Erythroblast (primary cell): ENCODE results near the gene AUTS2.

Source experiments
- DNase-seq, 2 experiments: peaks; one replicate each; lab custom pipeline; 2025; lab: John Stamatoyannopoulos, UW
- GATA1 ChIP-seq: IDR thresholded peaks from 2 replicates; pipeline ENCODE4 v1.6.1; 2011; ENCODE audit warnings: low read depth, mild to moderate bottlenecking, control low read depth, low read length, moderate library complexity
- POLR2A ChIP-seq: IDR thresholded peaks from 2 replicates; pipeline ENCODE4 v1.6.1; 2011; ENCODE audit warnings: mild to moderate bottlenecking, low read length

Gene AUTS2

GRCh38 chr7:70032649-70033048, 434.4 kb downstream of the AUTS2 start:
- TF ChIP-seq GATA1: no peak
- TF ChIP-seq POLR2A: no peak

GRCh38 chr7:70033226-70033625, 435.0 kb downstream of the AUTS2 start:
- no peak for DNase-seq
- TF ChIP-seq GATA1 (no peak), POLR2A (no peak)

More at GRCh38 chr7:70032649-70033048, 434.4 kb downstream of the AUTS2 start:
- DNase-seq: no peak

- TF ChIP-seq GATA1 (no peak), POLR2A (no peak)
- DNase-seq: no peak
Measured at GRCh38 chr7:70034999-70035398, 436.7 kb downstream of the AUTS2 start.

DNA sequence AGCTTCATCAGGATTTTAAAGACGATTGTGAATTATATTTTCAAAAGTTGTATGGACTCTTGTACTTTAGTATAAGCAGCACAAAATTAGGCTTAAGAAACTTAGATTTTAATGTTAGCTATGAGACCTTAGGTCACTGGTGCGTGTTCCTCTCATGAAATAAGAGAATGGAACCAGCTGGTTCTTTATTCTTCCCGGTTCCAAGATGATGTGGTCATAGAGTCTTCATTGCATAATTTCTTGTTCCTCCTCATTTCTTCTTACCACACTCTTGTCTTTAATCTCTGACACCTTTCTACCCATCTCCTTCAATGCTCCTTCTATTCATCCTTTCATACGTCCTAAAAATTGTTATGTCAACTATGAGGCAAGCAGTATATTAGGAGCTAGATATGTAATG, 437.2 kb downstream of the AUTS2 start:
- DNase-seq: no peak
- TF ChIP-seq GATA1 (no peak), POLR2A (no peak)

DNA sequence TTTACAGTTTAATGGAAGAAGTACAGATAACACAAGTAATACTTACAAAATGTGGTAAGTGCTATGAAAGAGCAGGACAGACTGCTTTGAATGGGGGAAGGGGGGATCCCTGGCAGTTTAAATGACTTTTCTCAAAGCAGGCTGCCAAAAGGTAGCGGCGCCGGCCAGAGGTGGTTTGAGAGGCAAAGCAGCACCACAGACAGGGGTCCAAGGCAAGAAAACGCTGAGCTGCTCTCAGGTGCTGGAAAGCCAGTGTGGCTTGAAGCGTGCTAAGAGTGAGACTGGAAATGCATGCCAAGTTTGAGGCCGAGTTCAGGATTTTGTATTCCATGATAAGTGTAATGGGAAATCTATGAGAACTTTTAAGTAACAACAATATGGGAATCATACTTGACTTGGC, 437.7 kb downstream of the AUTS2 start:
- no peak for DNase-seq
- TF ChIP-seq POLR2A: no peak
- TF ChIP-seq GATA1: no peak

GRCh38 chr7:70036695-70037094, 438.4 kb downstream of the AUTS2 start:
- DNase-seq: no peak
- TF ChIP-seq POLR2A: no peak
- no peak for TF ChIP-seq GATA1

GRCh38 chr7:70037171-70037933, 439.1 kb downstream of the AUTS2 start:
- no peak for DNase-seq

GRCh38 chr7:70040051-70040450, 441.8 kb downstream of the AUTS2 start:
- no peak for DNase-seq
- TF ChIP-seq POLR2A (no peak), GATA1 (no peak)

More at GRCh38 chr7:70037171-70037933, 439.1 kb downstream of the AUTS2 start:
- no peak for TF ChIP-seq POLR2A
- TF ChIP-seq GATA1: no peak

DNA sequence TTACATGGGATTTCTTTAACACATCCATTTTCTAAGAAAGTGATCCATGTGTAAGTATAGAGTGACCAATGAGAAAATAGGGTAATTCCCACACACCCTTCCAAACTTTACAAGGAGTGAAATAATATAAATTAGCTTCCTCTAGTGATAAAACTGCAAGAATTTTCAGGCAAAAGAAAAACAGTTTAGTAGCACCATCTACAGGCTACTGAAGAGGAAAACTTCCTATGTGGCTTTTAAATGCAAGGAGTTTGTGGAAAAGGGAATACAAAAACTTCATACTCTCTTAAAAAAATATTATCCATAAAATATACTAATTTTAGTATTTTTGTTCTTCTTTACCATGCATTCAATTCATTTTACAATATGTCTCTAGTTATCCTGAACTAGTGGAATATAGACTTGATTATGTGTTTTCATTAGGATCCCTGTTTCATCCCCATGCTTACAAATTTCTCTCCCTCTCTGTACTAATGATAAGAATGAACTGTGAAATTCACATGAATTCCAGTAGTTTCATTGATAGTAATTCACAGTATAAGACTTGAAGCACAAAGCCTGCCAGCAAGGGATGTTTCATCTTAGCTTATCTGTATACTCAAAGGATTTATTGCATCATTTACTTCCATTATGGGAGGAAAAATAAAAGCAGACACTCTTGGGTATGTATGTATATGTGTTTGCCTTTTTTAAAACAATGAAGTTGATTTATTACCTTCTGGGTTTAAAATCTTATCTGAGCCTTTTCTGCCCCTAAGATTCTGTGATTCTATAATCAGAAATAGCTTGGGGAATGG, 442.9 kb downstream of the AUTS2 start:
- TF ChIP-seq GATA1: no peak
- TF ChIP-seq POLR2A: no peak
- peak in 1 of 2 experiments; percentile 2 for DNase-seq

DNA sequence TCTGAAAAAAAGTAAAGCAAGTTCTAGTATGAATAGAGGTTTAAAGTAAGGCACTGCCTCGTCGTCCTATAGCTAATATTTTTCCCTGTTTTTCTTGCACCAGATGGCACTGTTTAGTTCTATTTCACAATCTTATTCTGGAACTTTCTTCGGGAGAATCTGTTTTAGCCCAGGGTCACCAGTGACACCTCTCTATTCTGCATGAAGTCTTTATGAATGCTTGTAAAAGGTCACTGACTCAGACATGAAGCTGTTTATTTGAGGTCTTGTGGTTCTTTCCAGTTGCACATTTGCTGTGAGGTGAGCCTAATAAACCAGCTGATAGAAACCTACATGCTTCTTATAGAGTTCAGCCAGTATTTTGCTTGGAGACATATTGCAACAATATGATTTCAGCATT, 444.3 kb downstream of the AUTS2 start:
- no peak for DNase-seq

DNA sequence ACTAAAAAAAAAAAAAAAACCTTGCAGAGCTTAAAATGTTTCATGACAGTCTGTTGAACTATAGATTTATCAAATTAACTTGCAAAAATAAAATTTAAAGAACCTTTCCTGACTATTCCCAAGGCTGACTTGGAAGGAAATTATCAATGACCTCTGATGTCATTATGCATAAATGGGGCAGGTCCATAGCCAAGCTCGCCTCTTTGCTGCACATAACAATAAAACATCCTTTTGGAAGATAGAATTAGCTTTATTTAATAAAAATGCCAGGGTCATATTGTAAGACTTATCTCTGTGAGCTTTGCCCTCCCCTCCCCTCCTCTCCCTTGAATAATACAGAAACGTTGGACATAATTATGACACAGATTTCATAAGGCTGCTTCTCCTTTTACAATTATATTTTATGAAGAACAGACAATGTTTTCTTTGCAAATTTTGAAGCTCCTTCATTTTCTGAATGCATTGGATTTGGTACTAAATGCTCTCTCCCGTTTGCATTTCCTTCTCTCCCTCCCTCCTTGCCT, 444.8 kb downstream of the AUTS2 start:
- no peak for TF ChIP-seq GATA1
- TF ChIP-seq POLR2A: no peak
- DNase-seq: no peak

More for the DNA sequence above, 444.3 kb downstream of the AUTS2 start:
- TF ChIP-seq POLR2A (no peak), GATA1 (no peak)

- DNase-seq: no peak
- TF ChIP-seq POLR2A: no peak
Measured at GRCh38 chr7:70044064-70044463, 445.8 kb downstream of the AUTS2 start.

GRCh38 chr7:70044525-70044924, 446.2 kb downstream of the AUTS2 start:
- DNase-seq: no peak

DNA sequence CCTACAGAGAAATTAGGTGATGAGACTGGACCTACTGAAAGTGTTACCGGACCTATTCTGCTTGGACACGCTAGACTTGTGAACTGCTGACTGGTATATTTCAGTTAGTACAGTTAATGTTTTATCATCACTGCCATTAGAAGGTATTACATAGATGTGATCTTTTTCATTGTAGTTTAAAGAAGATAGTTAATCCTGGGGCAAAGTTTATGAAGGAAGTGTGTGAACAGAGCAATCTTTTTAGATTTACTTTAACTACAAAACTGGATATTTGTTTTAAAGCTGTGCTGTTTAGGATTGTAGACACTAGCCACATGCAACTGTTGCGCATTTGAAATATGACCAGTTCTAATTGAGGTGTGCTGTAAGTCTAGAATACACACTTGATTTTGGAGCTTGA, 446.7 kb downstream of the AUTS2 start:
- TF ChIP-seq GATA1 (no peak), POLR2A (no peak)
- no peak for DNase-seq

More at GRCh38 chr7:70044525-70044924, 446.2 kb downstream of the AUTS2 start:
- no peak for TF ChIP-seq POLR2A
- no peak for TF ChIP-seq GATA1
